Measurements from ENCODE around the gene DLX6.

Gene DLX6

GRCh38 chr7:96976106-96976505 lies 29.2 kb upstream of the DLX6 start:
- H3K4me3 ChIP-seq (ENCODE audit: control insufficient read depth, low read depth, low read length), result no peak overlapping the region
- TF ChIP-seq CTCF (conservative IDR thresholded peaks at IDR 0.05; ENCODE audit: control insufficient read depth, insufficient read depth, low read depth, low read length), result no peak
- no peak for DNase-seq (ENCODE audit: low read depth)

GRCh38 chr7:96977445-96977844 lies 27.9 kb upstream of the DLX6 start:
- TF ChIP-seq CTCF (conservative IDR thresholded peaks at IDR 0.05; ENCODE audit: control insufficient read depth, insufficient read depth, low read depth, low read length), result no peak
- DNase-seq (ENCODE audit: low read depth), result no peak
- no peak overlapping the region for H3K4me3 ChIP-seq (ENCODE audit: control insufficient read depth, low read depth, low read length)

GRCh38 chr7:96979551-96980276 lies 25.6 kb upstream of the DLX6 start:
- no peak for DNase-seq (ENCODE audit: low read depth)
- TF ChIP-seq CTCF (conservative IDR thresholded peaks at IDR 0.05; ENCODE audit: control insufficient read depth, insufficient read depth, low read depth, low read length), result no peak

DNA sequence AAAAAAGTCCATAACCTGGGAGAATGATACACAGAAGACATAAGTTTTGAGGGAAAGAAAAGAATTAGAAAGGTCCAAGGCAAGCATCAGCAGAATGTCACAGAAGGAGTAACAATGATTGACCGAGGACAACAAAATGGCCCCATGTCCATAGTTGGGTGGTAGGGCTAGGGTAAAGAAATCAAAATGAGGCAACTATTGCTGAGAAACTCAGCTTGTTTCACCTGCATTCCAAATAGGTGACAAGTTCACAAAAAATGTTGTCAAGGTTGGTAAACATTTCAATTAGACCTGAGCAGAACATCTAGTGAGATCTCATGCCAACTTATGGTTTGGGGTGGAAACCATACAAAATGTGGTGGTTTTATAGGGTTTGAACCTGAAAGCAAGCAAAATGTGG lies 22.8 kb upstream of the DLX6 start:
- DNase-seq (ENCODE audit: low read depth), result no peak
- TF ChIP-seq CTCF (conservative IDR thresholded peaks at IDR 0.05; ENCODE audit: control insufficient read depth, insufficient read depth, low read depth, low read length), result no peak
- H3K4me3 ChIP-seq (ENCODE audit: control insufficient read depth, low read depth, low read length), result no peak overlapping the region

More at GRCh38 chr7:96979551-96980276, 25.6 kb upstream of the DLX6 start:
- no peak overlapping the region for H3K4me3 ChIP-seq (ENCODE audit: control insufficient read depth, low read depth, low read length)

DNA sequence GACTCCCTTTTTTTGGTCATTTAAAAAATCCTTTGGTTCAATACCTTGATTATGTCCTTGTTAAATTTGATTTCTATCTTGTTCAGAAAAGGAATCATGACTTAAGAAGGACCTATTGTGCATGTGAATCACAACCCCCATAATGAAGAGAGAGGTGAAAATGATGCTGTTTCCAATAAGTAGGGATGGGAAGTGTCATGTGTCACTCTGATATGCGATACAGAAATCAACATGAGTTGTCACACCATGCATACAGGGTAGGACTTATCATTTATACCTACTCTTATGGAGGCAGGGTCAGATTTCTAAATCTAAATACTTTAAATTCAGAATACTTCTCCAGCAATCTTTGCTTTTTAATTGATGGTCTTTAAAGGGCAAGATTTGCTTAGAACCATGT lies 19.4 kb upstream of the DLX6 start:
- no peak for TF ChIP-seq CTCF (conservative IDR thresholded peaks at IDR 0.05; ENCODE audit: control insufficient read depth, insufficient read depth, low read depth, low read length)
- DNase-seq (ENCODE audit: low read depth), result no peak
- H3K4me3 ChIP-seq (ENCODE audit: control insufficient read depth, low read depth, low read length), result no peak overlapping the region

DNA sequence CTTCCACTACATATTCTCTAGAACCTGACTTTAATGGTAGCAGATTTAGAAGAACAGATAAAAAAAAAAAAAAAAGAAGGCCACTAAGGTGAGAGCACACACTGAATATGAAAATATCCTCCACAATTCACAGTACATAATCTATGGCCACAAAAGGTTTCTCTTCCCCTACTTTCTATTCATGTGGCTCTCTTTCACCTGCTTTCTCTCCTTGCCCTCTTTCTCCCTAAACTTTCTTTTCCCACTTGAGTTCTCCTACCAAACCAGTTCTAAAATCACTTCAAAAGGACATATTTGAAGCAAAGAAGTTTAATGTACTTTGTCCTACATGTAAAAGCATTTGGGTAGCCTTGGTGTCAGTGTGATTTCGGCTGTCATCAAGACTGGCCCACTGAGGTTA lies 18.5 kb upstream of the DLX6 start:
- no peak overlapping the region for H3K4me3 ChIP-seq (ENCODE audit: control insufficient read depth, low read depth, low read length)
- no peak for TF ChIP-seq CTCF (conservative IDR thresholded peaks at IDR 0.05; ENCODE audit: control insufficient read depth, insufficient read depth, low read depth, low read length)
- DNase-seq (ENCODE audit: low read depth), result no peak

DNA sequence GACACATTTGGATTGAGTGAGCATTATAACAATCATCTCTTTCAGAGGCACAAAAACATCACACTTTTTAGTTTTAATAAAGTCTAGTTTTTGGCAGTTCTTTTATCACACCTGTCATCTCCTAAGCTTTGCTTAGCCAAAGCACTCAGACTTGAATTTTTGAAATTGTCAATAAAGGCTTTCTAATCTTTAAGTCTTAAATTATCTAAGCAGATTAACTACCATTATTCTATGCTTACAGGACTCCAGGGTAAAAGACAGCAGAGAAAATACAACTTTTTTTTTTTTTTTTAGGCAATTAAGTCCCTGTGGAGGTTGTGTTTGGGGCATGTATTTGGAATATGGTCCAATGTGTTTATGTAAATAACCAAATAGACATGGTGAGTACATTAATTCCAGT lies 17.6 kb upstream of the DLX6 start:
- DNase-seq (ENCODE audit: low read depth), result no peak
- TF ChIP-seq CTCF (conservative IDR thresholded peaks at IDR 0.05; ENCODE audit: control insufficient read depth, insufficient read depth, low read depth, low read length), result no peak
- H3K4me3 ChIP-seq (ENCODE audit: control insufficient read depth, low read depth, low read length), result no peak overlapping the region
